HG03354 (cell line): ENCODE results near the gene RAB20.
"Not testable (repeated sequence)": the region's sequence is repeated elsewhere in the genome, so short reads cannot be mapped to it uniquely, and the experiment has no call there.

Experiments used
- ATAC-seq: cut with Tn5 transposase; IDR thresholded peaks from one replicate; pipeline ENCODE4 v1.9.1; 2021; ENCODE audit warnings: mild to moderate bottlenecking; ENCODE audit not compliant: unreplicated experiment, poor library complexity, severe bottlenecking

The RAB20 gene, protein sequence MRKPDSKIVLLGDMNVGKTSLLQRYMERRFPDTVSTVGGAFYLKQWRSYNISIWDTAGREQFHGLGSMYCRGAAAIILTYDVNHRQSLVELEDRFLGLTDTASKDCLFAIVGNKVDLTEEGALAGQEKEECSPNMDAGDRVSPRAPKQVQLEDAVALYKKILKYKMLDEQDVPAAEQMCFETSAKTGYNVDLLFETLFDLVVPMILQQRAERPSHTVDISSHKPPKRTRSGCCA

DNA sequence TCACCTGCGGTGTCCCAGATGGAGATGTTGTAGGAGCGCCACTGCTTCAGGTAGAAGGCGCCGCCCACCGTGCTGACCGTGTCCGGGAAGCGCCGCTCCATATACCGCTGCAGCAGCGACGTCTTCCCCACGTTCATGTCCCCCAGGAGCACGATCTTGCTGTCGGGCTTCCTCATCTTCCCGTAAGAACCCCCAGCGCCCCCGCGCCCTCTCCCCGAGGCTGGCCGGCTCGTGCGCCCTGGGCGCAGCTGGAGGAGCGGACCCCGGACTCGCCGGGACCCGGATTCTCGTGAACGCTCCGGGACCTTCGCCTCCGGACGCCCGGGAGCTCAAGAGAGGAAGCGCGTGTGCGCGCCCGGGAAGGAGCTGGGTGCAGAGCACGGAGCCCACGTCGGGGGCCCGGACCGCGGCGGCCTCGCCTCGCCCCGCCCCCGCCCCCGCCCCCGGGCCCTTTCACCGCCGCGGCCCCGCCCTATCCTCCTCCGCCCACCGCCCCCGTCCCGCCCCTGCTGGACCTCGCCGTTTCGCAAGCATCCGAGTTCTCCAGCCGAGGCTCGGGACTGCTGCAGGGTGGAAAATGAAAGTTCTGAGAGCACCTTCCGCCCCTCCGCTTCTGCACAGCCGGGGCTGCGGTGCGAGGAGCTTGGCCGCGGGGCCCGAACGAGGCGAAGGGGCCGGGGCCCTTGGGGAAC lies at the start of gene RAB20:
Gene RAB20 (minus strand): TSS at position 379 of the 692 bp plus-strand sequence. CDS start 203 bp downstream, at position 176.
- peak; percentile 71 for ATAC-seq

DNA sequence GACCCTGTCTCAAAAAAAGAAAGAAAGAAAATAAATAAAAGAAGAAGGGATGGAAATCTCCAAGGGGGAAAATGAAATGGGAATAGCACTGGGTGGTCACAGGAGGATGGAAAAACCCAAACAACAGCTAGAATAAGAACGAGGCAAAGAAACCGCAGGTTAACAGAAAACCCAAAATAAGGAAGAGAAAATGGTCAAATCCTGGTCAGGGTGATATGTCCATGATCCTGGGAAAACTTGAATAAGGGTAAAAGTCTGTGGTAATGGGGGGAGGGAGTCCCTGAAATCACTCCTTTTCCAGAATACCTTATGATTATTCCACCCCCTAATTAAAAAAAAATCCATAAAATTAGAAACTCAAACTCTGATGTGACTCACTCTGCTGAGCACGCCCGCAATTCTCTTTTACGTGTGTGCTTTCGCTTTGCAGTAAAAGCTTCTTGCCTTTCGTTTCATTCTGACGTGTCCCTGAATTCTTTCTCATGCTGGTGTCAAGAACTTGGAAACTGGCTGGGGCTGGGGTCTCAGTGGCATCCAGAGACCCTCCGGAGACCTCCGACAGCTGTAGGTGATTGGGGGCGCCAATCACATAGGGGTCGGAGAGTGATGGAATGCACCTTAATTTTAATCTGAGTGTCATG lies 49.6 kb upstream of the RAB20 start:
- no peak for ATAC-seq

DNA sequence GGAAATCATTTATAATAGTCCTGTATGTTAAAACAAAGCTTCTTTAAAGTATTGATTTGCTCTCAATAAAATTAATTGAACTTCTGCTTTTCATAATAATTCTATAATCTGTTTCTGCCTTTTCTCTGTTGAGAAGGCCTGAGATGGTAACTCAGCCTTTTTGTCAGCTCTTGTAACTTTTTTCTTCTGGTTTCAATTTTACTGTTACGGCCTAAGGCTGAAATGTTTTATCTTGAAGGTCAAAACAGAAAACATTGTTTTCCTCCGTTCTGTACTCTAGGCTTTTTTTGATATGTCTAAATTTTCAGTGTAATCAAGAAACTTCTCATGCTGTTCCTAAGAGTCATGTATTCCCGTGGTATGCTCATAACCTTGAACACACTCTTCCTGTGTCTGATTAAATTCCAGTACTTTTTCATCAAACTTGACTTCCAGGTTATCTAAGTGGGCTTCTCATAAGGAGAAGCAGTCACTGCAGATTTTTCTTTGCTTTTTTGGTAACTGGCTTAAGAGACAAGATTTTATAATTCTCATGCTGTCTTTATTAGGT lies 46.2 kb upstream of the RAB20 start:
- no peak for ATAC-seq

DNA sequence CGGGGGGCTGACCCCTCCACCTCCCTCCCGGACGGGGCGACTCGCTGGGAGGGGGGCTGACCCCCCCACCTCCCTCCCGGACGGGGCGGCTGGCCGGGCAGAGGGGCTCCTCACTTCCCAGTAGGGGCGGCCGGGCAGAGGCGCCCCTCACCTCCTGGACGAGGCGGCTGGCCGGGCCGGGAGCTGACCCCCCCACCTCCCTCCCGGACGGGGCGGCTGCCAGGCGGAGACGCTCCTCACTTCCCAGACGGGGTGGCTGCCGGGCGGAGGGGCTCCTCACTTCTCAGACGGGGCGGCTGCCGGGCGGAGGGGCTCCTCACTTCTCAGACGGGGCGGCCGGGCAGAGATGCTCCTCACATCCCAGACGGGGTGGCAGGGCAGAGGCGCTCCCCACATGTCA lies 44.8 kb upstream of the RAB20 start:
- ATAC-seq = not testable (repeated sequence)

DNA sequence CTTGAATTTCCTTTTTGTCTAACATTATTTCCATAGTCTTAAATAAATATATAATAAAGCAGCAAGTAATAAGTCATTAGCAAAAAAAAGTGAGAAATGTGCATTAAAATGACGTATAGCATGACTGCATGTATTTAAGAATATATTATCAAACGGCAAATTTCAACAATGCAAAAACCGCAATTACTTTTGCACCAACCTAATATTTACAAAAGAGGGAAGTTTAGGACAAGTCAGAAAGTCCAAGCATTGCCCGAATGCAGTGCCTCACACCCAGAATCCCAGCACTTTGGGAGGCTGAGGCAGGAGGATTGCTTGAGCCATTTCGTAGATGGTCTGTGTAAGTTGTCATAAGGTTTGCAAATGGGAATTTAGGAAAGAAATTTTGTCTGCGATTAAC lies 43.6 kb upstream of the RAB20 start:
- no peak for ATAC-seq

DNA sequence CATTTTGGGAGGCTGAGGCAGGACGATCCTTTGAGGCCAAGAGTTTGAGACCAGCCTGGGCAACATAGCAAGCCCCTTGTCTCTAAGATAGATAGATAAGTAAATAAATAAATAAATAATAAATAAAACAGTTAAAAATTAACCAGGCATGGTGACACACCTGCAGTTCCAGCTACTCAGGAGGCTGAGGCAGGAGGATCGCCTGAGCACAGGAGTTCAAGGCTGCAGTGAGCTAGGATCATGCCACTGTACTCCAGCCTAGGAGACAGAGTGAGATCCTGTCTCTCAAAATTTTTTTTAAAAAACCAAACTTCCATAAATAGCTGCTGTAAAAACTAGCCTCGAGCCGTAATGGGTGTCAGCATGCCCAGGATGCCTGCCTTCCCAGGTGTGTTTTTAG lies 39.5 kb upstream of the RAB20 start:
- ATAC-seq = no peak

DNA sequence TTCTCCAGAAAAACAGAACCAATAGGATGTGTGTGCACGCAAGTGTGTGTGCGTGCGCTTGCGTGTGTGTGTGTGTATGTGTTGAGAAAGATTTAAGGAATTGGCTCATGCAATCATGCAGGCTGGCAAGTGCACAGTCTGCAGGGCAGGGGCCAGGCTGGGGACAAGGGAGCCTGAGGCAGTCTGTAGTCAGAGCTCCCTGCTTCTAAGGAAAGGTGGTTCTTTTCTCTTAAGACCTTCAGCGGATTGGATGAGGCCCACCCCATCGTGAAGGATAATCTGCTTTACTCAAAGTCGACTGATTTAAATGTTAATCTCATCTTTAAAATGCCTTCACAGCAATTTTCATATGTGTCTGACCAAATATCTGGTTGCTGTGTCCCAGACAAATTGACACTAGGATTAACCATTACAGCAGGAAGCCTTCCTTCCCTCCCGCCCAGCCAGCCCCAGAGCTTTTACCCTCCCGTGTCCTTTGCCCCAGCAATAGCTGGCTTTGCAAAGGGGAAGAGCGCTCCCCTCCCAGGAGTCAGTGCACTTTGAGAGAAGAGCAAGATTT lies 38.8 kb upstream of the RAB20 start:
- no peak for ATAC-seq

DNA sequence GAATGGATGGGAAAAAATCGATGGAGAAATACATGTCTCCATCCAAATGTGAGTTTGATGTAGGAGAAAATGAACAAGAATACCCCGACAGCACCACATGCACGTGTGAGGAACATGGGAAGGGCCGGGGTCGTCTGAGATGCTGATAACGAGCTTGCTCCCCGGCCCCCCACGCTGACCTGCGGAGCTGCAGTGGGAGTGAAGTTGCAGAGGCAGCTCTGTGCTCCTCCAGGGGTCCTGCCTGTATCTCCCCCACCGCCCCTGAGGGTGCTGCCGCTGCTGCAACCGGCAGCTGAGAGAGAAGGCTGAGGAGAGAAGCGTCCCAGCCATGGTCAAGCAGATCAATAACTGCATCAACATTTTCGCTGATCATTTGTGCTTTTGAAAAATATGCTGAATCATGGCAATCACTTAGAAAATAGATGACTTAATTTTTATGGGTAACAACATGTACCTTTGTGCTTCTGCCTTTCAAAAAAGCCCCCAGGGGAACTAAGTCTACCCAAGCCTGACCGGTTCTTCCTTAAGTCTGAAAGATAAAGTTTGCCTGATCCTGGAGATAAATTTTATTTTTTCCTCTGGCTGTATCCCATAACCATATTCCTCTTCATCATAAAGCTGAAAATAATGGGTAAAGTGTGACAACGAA lies 35.6 kb upstream of the RAB20 start:
- no peak for ATAC-seq

DNA sequence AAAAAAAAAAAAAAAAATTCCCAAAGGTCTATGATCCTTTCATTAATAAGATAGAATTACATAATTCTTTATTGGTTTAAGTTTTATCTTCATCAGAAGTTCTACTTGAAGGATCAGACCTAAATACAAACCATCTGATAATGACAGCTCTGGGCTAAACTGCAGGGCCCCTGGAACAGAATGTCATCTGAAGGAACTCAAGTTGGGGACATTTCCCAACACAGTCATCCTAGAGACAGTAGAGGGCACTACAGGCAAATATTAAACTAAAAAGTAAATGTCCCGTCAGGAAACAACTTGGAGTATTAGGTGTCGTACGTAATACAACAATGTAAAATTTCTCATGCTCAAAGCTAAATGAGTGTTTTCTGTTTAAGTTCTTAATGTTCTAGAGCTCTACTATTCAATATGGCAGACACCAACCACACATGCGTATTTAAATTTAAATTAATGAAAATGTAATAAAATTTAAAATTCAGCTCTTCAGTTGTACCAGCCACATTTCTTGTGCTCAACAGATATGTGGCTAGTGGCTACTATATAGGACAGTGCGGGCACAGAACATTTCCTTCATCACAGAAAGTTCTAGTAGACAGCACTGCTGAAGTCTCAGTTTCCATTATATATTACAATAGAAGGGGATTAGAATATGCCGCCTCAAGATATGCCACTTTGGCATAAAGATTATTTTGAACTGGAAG lies 32.1 kb upstream of the RAB20 start:
- ATAC-seq = no peak

DNA sequence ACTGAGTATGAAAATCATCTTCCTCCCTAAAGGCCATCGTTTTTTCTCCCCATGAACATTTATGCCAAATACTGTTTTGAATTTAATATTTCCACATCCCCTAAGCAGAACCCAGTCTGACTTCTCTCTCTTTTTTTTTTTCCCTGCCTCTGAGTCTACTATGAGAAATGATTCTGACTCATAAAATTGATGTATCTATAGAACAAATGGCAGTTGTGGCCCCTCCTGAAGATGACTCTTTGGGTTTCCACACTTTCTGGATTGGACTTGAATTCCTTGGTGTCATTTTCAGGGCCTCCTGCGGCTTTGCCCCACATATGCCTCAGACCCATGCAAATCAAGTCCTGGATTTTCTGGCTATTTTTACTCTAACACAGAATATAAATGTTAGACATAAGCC lies 31.1 kb upstream of the RAB20 start:
- ATAC-seq = no peak

DNA sequence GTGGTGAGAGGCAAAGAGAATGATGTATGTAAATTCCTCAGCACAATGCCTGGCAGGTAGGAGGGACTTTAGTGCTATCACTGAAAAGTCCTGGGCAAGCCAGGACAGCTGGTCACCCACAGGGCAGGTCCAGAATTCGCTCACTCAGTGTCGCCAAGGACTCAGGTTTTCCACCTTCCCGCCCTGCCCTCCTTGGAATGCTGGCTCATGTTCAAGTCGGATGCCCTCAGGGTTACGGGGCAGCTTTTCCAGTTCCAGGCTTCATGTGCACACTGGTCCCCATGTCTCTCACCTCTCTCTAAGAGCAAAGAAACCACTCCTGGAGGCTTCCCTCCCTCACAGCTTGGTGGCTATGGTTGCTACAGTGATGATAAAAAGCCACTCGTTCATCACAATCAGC lies 29.1 kb upstream of the RAB20 start:
- ATAC-seq = no peak

DNA sequence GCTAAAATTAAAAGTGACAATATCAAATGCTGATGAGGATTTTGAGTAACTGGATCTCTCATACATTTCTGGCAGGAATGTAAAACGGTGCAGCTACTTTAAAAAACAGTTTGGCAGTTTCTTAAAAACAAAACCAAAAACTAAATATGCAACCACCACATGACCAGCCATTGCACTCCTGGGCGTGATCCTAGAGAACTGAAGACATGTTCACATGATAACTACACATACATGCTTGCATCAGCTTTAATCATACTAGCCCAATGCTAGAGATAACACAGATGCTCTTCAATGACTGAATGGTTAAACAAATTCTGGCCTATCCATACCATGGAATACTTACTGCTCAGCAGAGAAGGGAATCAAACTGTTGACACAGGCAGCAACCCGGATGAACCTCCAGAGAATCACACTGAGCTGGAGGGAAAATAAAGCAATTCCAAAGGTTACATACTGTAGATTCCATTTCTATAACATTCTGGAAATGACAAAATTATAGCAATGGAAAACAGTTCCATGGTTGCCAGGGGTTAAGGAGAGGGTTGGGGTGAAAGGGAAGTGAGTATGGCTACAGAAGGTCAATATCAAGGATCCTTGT lies 28.4 kb upstream of the RAB20 start:
- no peak for ATAC-seq

DNA sequence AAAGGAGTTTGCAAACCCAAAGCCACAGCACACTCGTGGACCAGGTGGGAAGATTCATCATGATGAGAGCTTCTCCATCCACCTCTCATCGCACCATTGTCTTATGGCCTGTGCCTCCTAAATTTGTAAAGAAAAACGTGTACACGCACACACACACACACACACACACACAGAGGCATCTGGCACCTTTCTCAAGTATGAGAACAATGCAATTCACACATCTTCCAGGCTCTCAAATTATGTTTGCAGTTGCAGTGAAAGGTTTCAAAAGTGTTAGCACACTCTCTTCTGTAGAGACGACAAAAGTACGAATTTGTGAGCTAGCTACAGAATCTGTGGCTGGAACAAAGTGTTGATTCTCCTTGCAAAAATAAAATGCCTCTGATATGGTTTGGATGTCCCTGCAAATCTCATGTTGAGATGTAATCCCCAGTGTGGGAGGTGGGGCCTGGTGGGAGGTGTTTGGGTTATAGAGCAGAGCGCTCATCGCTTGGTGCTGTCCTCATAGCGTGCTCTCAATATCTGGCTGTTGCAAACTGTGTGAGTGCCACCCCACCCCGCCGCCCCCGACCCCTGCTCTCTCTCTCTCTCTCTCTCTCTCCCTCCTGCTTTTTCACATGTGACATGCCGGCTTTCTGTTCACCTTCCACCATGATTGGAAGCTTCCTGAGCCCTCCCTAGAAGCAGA lies 21.8 kb upstream of the RAB20 start:
- ATAC-seq = no peak

DNA sequence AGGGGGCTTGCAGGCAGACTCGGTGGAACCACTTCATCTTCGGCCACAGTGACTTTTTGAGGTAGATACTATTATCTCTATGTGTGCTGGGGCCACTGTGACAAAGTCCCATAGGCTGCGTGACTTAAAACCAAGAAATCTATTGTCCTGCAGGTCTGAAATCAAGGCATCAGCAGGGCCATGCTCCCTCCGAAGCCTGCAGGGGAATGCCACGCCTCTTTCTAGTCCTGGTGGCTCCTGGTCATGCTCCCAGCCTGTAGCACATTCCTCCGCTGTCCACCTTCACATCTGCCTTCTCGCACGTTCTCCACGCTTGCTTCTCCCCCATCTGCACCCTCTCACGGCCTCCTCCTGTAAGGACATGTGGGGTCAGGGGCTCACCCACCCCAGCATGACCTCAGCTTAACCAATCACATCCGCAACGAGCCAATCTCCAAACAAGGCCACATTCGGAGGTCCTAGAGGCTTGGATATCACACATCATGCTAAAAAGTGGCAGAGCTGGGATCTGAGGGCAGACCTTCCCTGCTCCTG lies 21.0 kb upstream of the RAB20 start:
- ATAC-seq = no peak

DNA sequence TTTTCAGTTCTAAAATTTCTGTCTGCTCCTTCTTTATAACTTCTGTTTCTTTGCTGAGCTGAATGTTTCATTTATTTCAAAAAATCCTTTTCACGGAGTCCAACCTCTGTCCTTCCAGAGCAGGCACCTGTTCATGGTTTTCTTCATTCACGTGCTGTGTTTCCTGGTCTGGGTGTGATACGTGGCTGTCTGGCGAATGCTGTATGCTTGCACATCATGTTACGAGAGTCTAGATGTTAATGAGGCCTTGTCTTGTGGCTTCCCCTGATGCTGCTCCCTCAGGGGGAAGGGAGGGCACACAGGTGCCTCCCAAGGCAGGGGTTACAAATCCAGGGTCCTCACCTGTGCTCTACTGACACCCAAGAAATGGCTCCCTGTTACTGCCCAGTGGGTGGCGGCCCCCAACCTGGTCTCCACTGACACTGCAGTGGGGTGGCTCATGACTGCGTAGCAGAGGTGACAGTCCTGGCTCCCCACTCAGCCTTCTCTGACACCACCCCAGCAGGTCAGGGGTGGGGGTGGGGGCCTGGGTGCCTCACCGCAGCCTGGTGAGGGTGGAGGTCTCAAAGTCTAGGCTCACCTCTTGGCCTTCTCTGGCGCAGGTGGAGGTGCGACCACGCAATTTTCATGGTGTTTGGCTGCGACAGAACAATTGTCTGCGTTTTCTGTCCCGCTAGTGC lies 20.1 kb upstream of the RAB20 start:
- ATAC-seq = no peak

DNA sequence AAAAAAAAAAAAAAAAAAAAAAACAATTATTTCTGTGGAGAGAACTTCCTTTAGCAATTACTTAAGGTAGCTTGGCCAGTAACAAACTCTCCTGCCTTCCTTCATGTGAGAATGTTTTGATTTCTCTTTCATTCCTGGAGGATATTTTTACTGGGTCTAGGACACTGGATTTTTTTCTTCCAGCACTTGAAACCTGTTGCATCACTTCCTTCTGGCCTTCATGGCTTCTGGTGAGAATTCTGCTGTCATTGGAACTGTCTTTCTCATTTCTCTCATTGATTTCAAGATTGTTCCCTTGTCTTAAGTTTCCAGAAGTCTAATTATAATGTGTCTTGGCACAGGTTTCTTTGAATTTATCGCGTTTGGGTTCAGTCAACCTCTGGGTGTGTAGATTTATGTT lies 19.3 kb upstream of the RAB20 start:
- ATAC-seq = no peak

DNA sequence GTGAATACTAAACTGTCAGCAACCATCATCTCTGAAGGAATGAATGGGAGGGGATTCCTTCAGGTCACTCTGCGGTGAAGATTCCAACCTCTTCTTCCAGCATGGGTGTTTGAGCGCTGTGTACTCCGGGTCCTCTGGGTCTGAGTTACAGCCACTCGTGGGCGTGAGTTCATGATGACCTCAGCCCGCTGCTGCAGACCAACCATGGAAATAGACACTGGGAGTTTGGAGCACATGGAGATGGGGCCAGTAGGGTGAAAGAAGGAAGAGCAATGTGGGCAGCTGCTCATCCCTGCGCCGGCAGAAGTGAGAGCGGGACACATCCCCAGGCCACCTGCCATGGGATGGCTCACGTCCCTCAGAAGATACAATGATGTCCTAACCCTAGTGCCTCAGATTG lies 16.8 kb upstream of the RAB20 start:
- ATAC-seq = no peak
